GM12801 (cell line): Measurements from ENCODE around the gene RNF213.

ENCODE experiments used
- TF ChIP-seq, protein P1 (sequence below): IDR thresholded peaks from one replicate; pipeline ENCODE4 v1.5.1; 2011; ENCODE audit warnings: control low read depth; ENCODE audit not compliant: insufficient read length; ENCODE audit errors: extremely low read depth

The RNF213 gene

DNA sequence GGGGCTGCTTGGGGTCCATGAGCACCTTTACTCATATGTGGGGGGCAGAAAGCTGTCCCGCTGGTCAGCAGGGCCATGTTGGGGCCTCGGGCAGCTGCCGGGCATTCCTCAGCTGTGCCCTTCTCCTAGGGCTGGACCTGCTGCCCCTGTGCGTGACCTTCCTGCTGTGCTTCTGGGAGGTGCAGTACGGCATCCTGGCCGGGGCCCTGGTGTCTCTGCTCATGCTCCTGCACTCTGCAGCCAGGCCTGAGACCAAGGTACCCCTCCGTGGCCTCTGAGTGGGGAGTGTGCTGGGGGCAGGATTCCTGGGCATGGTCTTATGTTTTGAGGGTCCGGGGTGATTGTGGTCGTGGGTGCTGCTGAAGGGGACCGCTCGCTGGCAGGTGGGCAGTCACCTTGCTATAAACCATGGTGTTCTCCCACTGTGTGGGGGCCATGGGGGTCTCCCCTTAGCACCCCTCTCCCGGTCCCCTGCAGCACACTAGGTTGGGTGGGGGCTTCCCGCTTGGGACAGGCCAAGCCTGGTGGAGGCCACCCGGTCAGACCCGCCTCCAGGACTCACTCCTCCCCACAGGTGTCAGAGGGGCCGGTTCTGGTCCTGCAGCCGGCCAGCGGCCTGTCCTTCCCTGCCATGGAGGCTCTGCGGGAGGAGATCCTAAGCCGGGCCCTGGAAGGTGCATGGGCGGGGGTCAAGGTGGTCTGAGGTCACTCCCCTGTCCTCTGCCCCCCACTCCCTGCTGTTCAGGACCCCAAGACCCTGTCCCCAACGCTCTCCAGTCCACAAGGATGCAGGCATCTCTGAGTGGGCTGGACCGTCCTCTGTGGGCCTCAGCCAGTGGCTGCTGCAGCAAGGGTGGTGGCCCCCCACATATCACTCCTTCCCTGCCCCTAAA lies 12.4 kb upstream of the RNF213 start:
- TF ChIP-seq, protein P1, sequence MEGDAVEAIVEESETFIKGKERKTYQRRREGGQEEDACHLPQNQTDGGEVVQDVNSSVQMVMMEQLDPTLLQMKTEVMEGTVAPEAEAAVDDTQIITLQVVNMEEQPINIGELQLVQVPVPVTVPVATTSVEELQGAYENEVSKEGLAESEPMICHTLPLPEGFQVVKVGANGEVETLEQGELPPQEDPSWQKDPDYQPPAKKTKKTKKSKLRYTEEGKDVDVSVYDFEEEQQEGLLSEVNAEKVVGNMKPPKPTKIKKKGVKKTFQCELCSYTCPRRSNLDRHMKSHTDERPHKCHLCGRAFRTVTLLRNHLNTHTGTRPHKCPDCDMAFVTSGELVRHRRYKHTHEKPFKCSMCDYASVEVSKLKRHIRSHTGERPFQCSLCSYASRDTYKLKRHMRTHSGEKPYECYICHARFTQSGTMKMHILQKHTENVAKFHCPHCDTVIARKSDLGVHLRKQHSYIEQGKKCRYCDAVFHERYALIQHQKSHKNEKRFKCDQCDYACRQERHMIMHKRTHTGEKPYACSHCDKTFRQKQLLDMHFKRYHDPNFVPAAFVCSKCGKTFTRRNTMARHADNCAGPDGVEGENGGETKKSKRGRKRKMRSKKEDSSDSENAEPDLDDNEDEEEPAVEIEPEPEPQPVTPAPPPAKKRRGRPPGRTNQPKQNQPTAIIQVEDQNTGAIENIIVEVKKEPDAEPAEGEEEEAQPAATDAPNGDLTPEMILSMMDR: no peak

DNA sequence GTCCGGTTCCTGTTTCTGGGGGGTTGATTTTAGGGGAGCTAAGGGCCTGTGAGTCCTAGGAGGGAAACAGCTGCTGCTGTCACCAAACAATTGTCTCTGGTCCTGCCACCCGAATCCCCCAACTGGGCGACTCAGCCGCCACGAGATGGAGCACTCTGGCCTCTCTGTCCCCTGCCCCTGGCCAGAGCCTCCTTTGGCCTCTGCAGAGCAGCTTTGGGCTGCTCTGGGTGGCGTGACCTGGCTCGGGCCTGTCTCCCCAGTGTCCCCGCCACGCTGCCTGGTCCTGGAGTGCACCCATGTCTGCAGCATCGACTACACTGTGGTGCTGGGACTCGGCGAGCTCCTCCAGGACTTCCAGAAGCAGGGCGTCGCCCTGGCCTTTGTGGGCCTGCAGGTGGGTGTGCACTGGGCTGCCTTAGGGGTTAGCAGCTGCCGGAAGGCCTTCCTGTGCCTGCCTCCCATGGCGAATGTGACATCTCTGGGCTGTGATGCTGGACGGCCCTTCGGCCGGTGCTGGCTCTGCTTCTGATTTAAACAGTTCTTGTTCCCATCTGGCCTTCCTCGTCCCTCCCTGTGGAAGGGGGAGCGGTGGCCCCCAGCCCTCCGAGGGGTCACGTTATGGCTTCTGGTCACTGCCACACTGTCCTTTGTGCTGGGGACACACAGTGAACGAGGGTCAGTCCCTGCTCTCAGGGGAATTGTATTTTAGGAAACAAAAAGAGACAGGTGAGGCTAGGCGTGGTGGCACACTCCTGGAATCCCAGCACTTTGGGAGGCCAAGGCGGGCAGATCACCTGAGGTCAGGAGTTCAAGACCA lies 11.6 kb upstream of the RNF213 start:
- TF ChIP-seq, protein P1: no peak

DNA sequence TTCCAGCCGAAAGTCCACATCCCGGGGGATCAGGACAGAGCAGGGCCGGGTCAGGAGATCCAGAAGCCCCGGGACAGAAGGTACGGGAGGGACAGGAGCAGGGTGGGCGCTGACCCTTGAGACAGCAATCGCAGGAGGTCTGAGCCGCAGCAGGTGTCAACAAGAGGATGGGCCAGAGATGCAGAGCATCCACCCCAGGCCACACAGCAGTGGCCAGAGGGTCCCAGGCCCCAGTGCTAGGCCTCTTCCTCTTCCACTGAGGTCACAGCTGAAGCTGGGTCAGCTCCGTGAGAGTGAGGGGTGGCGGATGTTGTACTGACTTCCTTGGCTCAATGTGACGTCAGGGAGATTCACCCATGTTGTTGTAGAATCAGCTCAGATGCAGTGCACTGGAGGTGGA lies 8.7 kb upstream of the RNF213 start:
- TF ChIP-seq, protein P1: no peak

DNA sequence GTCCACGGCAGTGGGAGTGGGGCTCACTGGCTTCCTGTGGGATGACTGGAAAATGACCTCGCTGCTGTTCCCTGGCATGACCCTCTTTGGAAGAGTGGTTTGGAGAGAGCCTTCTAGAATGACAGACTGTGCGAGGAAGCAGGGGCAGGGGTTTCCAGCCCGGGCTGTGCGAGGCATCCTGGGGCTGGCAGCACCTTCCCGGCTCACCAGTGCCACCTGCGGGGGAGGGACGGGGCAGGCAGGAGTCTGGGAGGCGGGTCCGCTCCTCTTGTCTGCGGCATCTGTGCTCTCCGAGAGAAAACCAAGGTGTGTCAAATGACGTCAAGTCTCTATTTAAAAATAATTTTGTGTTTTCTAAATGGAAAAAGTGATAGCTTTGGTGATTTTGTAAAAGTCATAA lies 7.8 kb upstream of the RNF213 start:
- TF ChIP-seq, protein P1: no peak

DNA sequence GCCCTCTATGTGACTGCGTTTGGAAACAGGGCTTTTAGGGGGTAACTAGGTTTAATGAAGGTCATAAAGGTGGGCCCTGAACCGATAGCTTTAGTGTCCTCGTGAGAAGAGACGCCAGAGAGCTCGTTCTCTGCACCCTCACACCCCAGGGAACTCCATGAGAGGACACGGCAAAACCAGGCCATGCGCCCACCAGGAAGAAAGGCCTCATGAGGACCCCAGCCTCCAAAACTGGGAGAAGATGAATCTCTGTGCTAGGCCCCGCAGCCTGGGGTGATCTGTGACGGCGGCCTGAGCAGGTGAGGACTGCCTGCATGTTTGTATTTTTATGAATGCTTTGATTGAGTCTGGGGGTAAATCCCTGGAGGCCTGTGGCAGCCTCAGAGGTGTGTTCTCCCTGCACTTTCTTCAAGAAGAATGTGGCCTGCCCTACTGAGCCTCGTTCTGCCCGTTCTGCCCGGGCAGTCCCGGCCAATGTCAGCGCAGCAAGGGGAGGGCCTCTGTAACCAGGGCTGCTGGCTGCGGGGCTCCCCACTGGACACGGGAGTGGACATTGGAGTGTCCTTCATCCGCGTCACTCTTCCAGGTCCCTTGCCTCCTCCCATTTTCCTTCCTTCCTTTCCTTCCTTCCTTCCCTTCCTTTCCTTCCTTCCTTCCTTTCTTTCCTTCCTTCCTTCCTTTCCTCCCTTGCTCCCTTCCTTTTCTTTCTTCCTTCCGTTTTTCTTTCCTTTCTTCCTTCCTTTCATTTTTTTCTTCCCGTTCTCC lies 6.8 kb upstream of the RNF213 start:
- TF ChIP-seq, protein P1: no peak

DNA sequence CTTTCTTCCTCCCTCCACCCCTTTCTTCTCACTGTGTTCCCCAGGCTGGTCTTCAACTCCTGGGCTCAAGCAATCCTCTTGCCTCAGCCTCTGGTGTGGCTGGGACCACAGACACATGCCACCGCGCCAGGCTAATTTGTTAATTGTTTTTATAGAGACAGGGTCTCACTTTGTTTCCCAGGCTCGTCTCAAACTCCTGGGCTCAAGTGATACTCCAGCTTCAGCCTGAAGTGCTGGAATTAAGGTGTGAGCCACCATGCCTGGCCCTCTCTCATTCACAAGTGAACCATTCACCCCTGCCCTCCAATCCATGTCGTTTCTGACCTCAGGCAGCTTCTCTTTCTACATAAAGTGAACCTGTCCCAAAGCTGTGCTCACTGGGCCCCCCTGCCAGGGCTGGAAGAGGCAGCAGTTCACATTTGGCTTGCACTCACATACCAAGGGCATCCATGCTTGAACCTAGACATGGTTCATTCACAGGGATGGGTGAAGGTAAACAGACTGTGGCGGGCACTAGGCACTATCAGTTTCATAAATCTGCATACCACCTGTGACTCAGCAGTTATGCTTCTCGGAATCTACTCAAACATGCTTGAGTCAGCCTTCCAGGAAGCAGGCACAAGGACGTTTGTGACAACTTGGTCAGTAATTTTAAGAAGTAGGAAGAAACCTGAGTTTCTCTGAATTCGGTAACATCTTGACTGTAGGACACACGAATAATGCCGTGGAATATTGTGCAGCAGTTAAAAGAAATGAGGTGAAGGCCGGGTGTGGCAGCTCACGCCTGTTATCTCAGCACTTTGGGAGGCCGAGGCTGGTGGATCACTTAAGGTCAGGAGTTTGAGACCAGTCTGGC lies 6.0 kb upstream of the RNF213 start:
- TF ChIP-seq, protein P1: no peak
